GM12878 (cell line): ENCODE measurements around the gene ACTL10. TPM values are rescaled to one million over a fixed set of nuclear protein-coding genes. Genes with fewer than 3 reads are reported as not detected.

Source experiments
- ATAC-seq: fragments of 200-7000 bp; cut with Tn5 transposase; 3 replicates; pipeline ENCODE4 v1.9.1; 2020; ENCODE audit warnings: mild to moderate bottlenecking, moderate library complexity
- BruUV-seq: library from RNA; stranded (reverse); fragments of 400-500 nt; replicated peaks from 2 replicates; lab custom pipeline; 2021; lab: Mats Ljungman, UMichigan
- CTCF ChIA-PET: fragments of 300-600 bp; sonication (Branson Sonifier 250); formaldehyde crosslinking; extraction: SDS; loops from one replicate; lab custom pipeline; 2021; ENCODE audit warnings: inconsistent platforms; lab: Yijun Ruan, JAX
- POLR2A ChIA-PET: fragments of 350-600 bp; formaldehyde crosslinking; extraction: SDS; loops from one replicate; lab custom pipeline; 2021; ENCODE audit warnings: inconsistent platforms; lab: Charles Lee
- RAD21 ChIA-PET: fragments of 300-600 bp; sonication (Branson Sonifier 250); formaldehyde crosslinking; loops from one replicate; lab custom pipeline; 2023; ENCODE audit warnings: antibody characterized with exemption; ENCODE audit not compliant: unreplicated experiment; lab: Charles Lee
- SMC1A ChIA-PET: fragments of 300-600 bp; sonication (Branson Sonifier 250); formaldehyde crosslinking; loops from one replicate; lab custom pipeline; 2023; ENCODE audit not compliant: unreplicated experiment, uncharacterized antibody; lab: Charles Lee
- DNase-seq: peaks from one replicate; pipeline ENCODE4 v3.0.0-alpha.2; 2011; ENCODE audit warnings: low read depth, low spot score
- FAIRE-seq: peaks from 3 replicates; lab custom pipeline; 2011; peaks lifted over from hg19 to GRCh38; lab: Jason Lieb, UNC
- H2AFZ ChIP-seq: 2 replicates; pipeline ENCODE4 v1.6.0; 2011; ENCODE audit warnings: low read depth, low read length, control low read depth; ENCODE audit not compliant: control insufficient read depth
- H3K27ac ChIP-seq: 2 replicates; pipeline ENCODE4 v1.5.1; 2011; ENCODE audit warnings: control low read depth; ENCODE audit not compliant: control insufficient read depth, insufficient read depth
- H3K27me3 ChIP-seq, 2 experiments: replicated peaks in 1 of 2; 2 replicates each; pipeline versions ENCODE4 v1.6.0 to v1.6.1; 2011; ENCODE audit warnings: low read length in 1 of 2; ENCODE audit not compliant: control insufficient read depth in 2 of 2, insufficient read depth in 2 of 2
- H3K36me3 ChIP-seq, 2 experiments: 2 replicates each; pipeline ENCODE4 v1.5.1; 2011; ENCODE audit warnings: low read length in 1 of 2; ENCODE audit not compliant: control insufficient read depth in 2 of 2, insufficient read depth in 2 of 2
- H3K4me1 ChIP-seq: 2 replicates; pipeline ENCODE4 v1.6.1; 2011; ENCODE audit warnings: mild to moderate bottlenecking, low read length, moderate library complexity, mixed read lengths; ENCODE audit not compliant: control insufficient read depth, insufficient read depth
- H3K4me2 ChIP-seq: 2 replicates; pipeline ENCODE4 v1.6.0; 2011; ENCODE audit warnings: control low read depth; ENCODE audit not compliant: control insufficient read depth, insufficient read depth
- H3K4me3 ChIP-seq: fragments of 200-600 bp; sonication (generic); 2 replicates; pipeline ENCODE4 v1.5.1; 2016
- H3K79me2 ChIP-seq: 2 replicates; pipeline ENCODE4 v1.6.0; 2011; ENCODE audit warnings: low read length; ENCODE audit not compliant: control insufficient read depth, insufficient read depth
- H3K9ac ChIP-seq: 2 replicates; pipeline ENCODE4 v1.8.0; 2011; ENCODE audit warnings: low read length, control low read depth, mixed read lengths; ENCODE audit not compliant: control insufficient read depth, insufficient read depth
- H3K9me3 ChIP-seq: replicated peaks from 3 replicates; pipeline ENCODE4 v1.5.1; 2011; ENCODE audit warnings: mild to moderate bottlenecking, low read length; ENCODE audit not compliant: control insufficient read depth, insufficient read depth
- H4K20me1 ChIP-seq: 2 replicates; pipeline ENCODE4 v1.6.0; 2011; ENCODE audit not compliant: control insufficient read depth, insufficient read depth
- BCL11A ChIP-seq: IDR thresholded peaks from 2 replicates; pipeline ENCODE4 v1.6.1; 2011; ENCODE audit warnings: low read depth, low read length
- IRF3 ChIP-seq: fragments of 450-650 bp; IDR thresholded peaks from 2 replicates; pipeline ENCODE4 v1.6.1; 2014; ENCODE audit warnings: mild to moderate bottlenecking
- IRF4 ChIP-seq: IDR thresholded peaks from 2 replicates; pipeline ENCODE4 v1.6.1; 2011; ENCODE audit warnings: low read depth, low read length
- MEF2A ChIP-seq: IDR thresholded peaks from 2 replicates; pipeline ENCODE4 v1.6.1; 2011; ENCODE audit warnings: low read depth, mild to moderate bottlenecking, low read length, moderate library complexity; ENCODE audit not compliant: insufficient read depth
- MXI1 ChIP-seq: fragments of 150-350 bp; IDR thresholded peaks from 2 replicates; pipeline ENCODE4 v1.6.1; 2011; ENCODE audit warnings: low read depth, mild to moderate bottlenecking, inconsistent platforms, low read length, improper control_type of control experiment
- NFYB ChIP-seq: IDR thresholded peaks from 2 replicates; pipeline ENCODE4 v1.6.1; 2011; ENCODE audit warnings: low read depth, mild to moderate bottlenecking, low read length, improper control_type of control experiment, moderate library complexity; ENCODE audit not compliant: insufficient read depth
- PAX5 ChIP-seq: IDR thresholded peaks from 2 replicates; pipeline ENCODE4 v1.6.1; 2011; ENCODE audit warnings: low read depth, low read length, borderline replicate concordance
- SREBF1 ChIP-seq: IDR thresholded peaks from 2 replicates; pipeline ENCODE4 v1.6.1; 2012; ENCODE audit warnings: mild to moderate bottlenecking, low read length
- USF1 ChIP-seq: IDR thresholded peaks from 2 replicates; pipeline ENCODE4 v1.6.1; 2011; ENCODE audit warnings: borderline replicate concordance, low read depth, mild to moderate bottlenecking, moderate library complexity, mixed read lengths, low read length; ENCODE audit not compliant: insufficient read depth; ENCODE audit errors: extremely low read length
- ZNF207 ChIP-seq: fragments of 450-650 bp; IDR thresholded peaks from 2 replicates; pipeline ENCODE4 v1.6.1; 2014; ENCODE audit warnings: antibody characterized with exemption, mild to moderate bottlenecking, borderline replicate concordance
- ZNF274 ChIP-seq: IDR thresholded peaks from one replicate; pipeline ENCODE4 v1.8.0; 2011; ENCODE audit not compliant: insufficient read length, insufficient read depth
- WGBS: methylation state at CpG from one replicate; pipeline ENCODE4 v1.1.6; 2016; ENCODE audit warnings: low lambda C conversion rate; ENCODE audit not compliant: insufficient replicate concordance, insufficient coverage; ENCODE audit errors: missing lambda C conversion rate; 5-methylcytosine and 5-hydroxymethylcytosine counted together
- in situ Hi-C: fragments of 300-500 bp; cut with MboI; formaldehyde crosslinking; loops from 9 replicates; pipeline ENCODE4 v1.14.3; 2018; ENCODE audit warnings: mixed read lengths
- intact Hi-C: fragments of 100-400 bp; cut with micrococcal nuclease; formaldehyde crosslinking; loops from one replicate; pipeline ENCODE4 v1.14.2; 2022; ENCODE audit not compliant: unreplicated experiment
- polyA plus RNA-seq, 11 experiments: library from polyadenylated mRNA; depleted of rRNA in 4 of 11; unstranded in 6 of 11; stranded (reverse) in 5 of 11; fragments of >200 nt; fragmentation: Nextera tagmentation in 4 of 11; fragmentation: Illumina TruSeq in 1 of 11; extraction: Ambion mirVana in 4 of 11; extraction: Trizol in 1 of 11; gene quantifications; 1 replicate in 1 of 11; 2 replicates in 10 of 11; pipeline versions ENCODE4 v1.2.1 to v1.2.3, GENCODE V29; 2011 to 2016; ENCODE audit warnings: inconsistent platforms in 2 of 11, missing spikeins in 2 of 11, low read depth in 1 of 11
- total RNA-seq, 4 experiments: library from RNA; depleted of rRNA in 3 of 4; stranded (reverse); fragments of >200 nt in 3 of 4; fragmentation: Illumina TruSeq in 1 of 4; extraction: Trizol in 1 of 4; gene quantifications; 2 replicates each; pipeline versions ENCODE4 v1.2.1 to v1.2.3, GENCODE V29; 2013 to 2021
- TF ChIP-seq, protein P1 (sequence below): IDR thresholded peaks from 2 replicates; pipeline ENCODE4 v1.6.1; 2011; ENCODE audit warnings: low read depth, mild to moderate bottlenecking, low read length, moderate library complexity, borderline replicate concordance; ENCODE audit errors: extremely low read depth

ACTL10 gene
- total and polyA plus RNA-seq, 10 of the 15 experiments (the other 5 are each of a cell fraction or from before 2014, with no cell fraction given): 0.12 to 5.0 (median 0.89) TPM

DNA sequence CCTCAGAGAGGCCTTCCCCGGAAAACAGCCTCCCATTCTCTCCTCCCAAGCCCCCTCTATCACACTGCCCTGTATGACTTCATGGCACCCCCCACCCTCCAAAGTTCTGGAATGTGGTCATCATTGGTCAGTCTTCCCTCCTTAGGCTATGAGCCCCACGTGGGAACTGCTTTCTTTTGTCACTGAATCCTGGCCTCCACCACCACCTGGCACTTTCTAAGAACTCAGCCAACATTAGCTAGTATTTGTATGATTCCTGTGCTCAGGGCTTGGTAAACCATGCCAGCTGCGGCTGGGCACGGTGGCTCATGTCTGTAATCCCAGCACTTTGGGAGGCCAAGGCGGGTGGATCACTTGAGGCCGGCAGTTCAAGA, 27.9 kb downstream of the ACTL10 start:
- 72% methylated on average over 6 of the region's 6 CpGs for WGBS
- FAIRE-seq (no peak), ATAC-seq (no peak), DNase-seq (no peak)
- H3K27me3 ChIP-seq: no peaks in the 10 kb centered on the region
- H3K4me1 ChIP-seq: no peaks in the 10 kb centered on the region
- no peaks in the 10 kb centered on the region for H3K9me3 ChIP-seq
- H3K27ac ChIP-seq: no peak overlapping the region
- no peak overlapping the region for H3K4me2 ChIP-seq
- no peak overlapping the region for H3K9ac ChIP-seq
- ChIA-PET RAD21 (no interaction called here), POLR2A (interaction anchor here (0.6 kb wide), 3 partner anchors 153 to 226 kb away, joined by 3 to 5 read pairs (median 4); no protein-coding TSS in a partner anchor), CTCF (no interaction called here), SMC1A (no interaction called here)
- H3K4me3 ChIP-seq: no peak overlapping the region
- H3K79me2 ChIP-seq: no peaks in the 10 kb centered on the region
- TF ChIP-seq ZNF207 (no peak), IRF3 (no peak), USF1 (no peak), NFYB (no peak), SREBF1 (no peak), MXI1 (no peak), BCL11A (no peak), ZNF274 (no peak), PAX5 (no peak), MEF2A (no peak), IRF4 (no peak)
- TF ChIP-seq, protein P1, sequence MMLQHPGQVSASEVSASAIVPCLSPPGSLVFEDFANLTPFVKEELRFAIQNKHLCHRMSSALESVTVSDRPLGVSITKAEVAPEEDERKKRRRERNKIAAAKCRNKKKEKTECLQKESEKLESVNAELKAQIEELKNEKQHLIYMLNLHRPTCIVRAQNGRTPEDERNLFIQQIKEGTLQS: no peak
- in situ Hi-C loops: no loop called here
- no peak overlapping the region for H2AFZ ChIP-seq
- no peaks in the 10 kb centered on the region for H4K20me1 ChIP-seq
- H3K36me3 ChIP-seq: no peaks in the 10 kb centered on the region
- intact Hi-C loops: no loop called here
- BruUV-seq: no TSS peak
